Forelimb muscle (tissue), 1 donor: Measurements from ENCODE around the gene FRK. TPM values are rescaled to one million over a fixed set of nuclear protein-coding genes. Genes with fewer than 3 reads are reported as not detected.
"Not testable (repeated sequence)": the region's sequence is repeated elsewhere in the genome, so short reads cannot be mapped to it uniquely, and the experiment has no call there.

Experiments
- DNase-seq: peaks from one replicate; pipeline ENCODE4 v3.0.0-alpha.2; 2013; ENCODE audit warnings: low read depth
- polyA plus RNA-seq: library from polyadenylated mRNA; unstranded; fragments of 120-200 nt; gene quantifications from one replicate; pipeline ENCODE4 v1.2.1, GENCODE V29; 2013; ENCODE audit not compliant: insufficient read length

FRK gene
- polyA plus RNA-seq, 1 donor = 0.30 TPM

- no peak for DNase-seq
These were observed 52.0 kb downstream of the FRK start for GRCh38 chr6:116008470-116009243.

GRCh38 chr6:116004841-116005815, 55.6 kb downstream of the FRK start:
- peak; percentile 83 for DNase-seq

- DNase-seq = no peak
These were observed 57.0 kb downstream of the FRK start for GRCh38 chr6:116003668-116004067.

- no peak for DNase-seq
These were observed 57.9 kb downstream of the FRK start for GRCh38 chr6:116002756-116003155.

GRCh38 chr6:115999235-115999634, 61.5 kb downstream of the FRK start:
- DNase-seq = no peak

- no peak for DNase-seq
These were observed 62.6 kb downstream of the FRK start for GRCh38 chr6:115997990-115998585.

- DNase-seq = no peak
These were observed 74.7 kb downstream of the FRK start for GRCh38 chr6:115986026-115986425.

- no peak for DNase-seq
These were observed 75.9 kb downstream of the FRK start for GRCh38 chr6:115984809-115985208.

GRCh38 chr6:115983998-115984397, 76.7 kb downstream of the FRK start:
- DNase-seq = no peak

GRCh38 chr6:115982453-115982852, 78.2 kb downstream of the FRK start:
- no peak for DNase-seq

- DNase-seq = no peak
These were observed 83.5 kb downstream of the FRK start for GRCh38 chr6:115977220-115977619.

- no peak for DNase-seq
These were observed 84.3 kb downstream of the FRK start for GRCh38 chr6:115976321-115976870.

GRCh38 chr6:115972679-115973078, 88.0 kb downstream of the FRK start:
- DNase-seq = no peak

GRCh38 chr6:115971785-115972184, 88.9 kb downstream of the FRK start:
- DNase-seq = no peak

GRCh38 chr6:115969930-115970273, 90.8 kb downstream of the FRK start:
- DNase-seq = no peak

GRCh38 chr6:115969207-115969929, 91.3 kb downstream of the FRK start:
- no peak for DNase-seq

GRCh38 chr6:115960286-115960685, 100.4 kb downstream of the FRK start:
- DNase-seq = not testable (repeated sequence)

- DNase-seq = no peak
These were observed 101.7 kb downstream of the FRK start for GRCh38 chr6:115958958-115959357.

GRCh38 chr6:115954740-115955139, 106.0 kb downstream of the FRK start:
- DNase-seq = no peak

- no peak for DNase-seq
These were observed 111.9 kb downstream of the FRK start for GRCh38 chr6:115948751-115949150.

- DNase-seq = no peak
These were observed 112.6 kb downstream of the FRK start for GRCh38 chr6:115947966-115948541.
